HEK293 (cell line): ENCODE measurements around the gene SPOCK1.
"Not testable (repeated sequence)": the region's sequence is repeated elsewhere in the genome, so short reads cannot be mapped to it uniquely, and the experiment has no call there.

Experiments
- CTCF ChIA-PET: fragments of 350-600 bp; formaldehyde crosslinking; extraction: SDS; loops from one replicate; lab custom pipeline; 2021; ENCODE audit warnings: antibody characterized with exemption; lab: Yijun Ruan, JAX
- POLR2A ChIA-PET: fragments of 300-600 bp; formaldehyde crosslinking; extraction: SDS; loops from one replicate; lab custom pipeline; 2020; ENCODE audit warnings: antibody characterized with exemption, inconsistent platforms; lab: Yijun Ruan, JAX
- H3K27ac ChIP-seq: fragments of 200-500 bp; sonication (Bioruptor generic); 2 replicates; pipeline ENCODE4 v1.5.1; 2014; ENCODE audit warnings: low read depth, low read length, control low read depth, inconsistent platforms; ENCODE audit errors: extremely low read depth
- H3K36me3 ChIP-seq, 2 experiments: fragments of 200-500 bp in 1 of 2; sonication (Bioruptor generic) in 1 of 2; 1 replicate in 1 of 2; 2 replicates in 1 of 2; pipeline ENCODE4 v1.5.1; 2014 to 2017; ENCODE audit warnings: inconsistent platforms in 2 of 2, low read length in 2 of 2; ENCODE audit not compliant: control insufficient read depth in 2 of 2, insufficient read depth in 1 of 2
- H3K4me1 ChIP-seq: fragments of 200-500 bp; sonication (Bioruptor generic); 2 replicates; pipeline ENCODE4 v1.5.1; 2014; ENCODE audit warnings: mild to moderate bottlenecking, low read length, inconsistent platforms; ENCODE audit not compliant: control insufficient read depth, insufficient read depth
- H3K4me3 ChIP-seq: 2 replicates; pipeline ENCODE4 v1.5.1; 2011; ENCODE audit warnings: low read depth, mild to moderate bottlenecking, control low read depth, low read length, moderate library complexity
- H3K9me3 ChIP-seq: fragments of 200-500 bp; sonication (Bioruptor generic); 2 replicates; pipeline ENCODE4 v1.5.1; 2014; ENCODE audit warnings: low read depth, low read length, inconsistent platforms; ENCODE audit not compliant: control insufficient read depth, insufficient read depth
- BCL11A ChIP-seq: fragments of 450-650 bp; formaldehyde crosslinking; IDR thresholded peaks from 2 replicates; pipeline ENCODE4 v1.5.1; 2016; ENCODE audit warnings: low read depth, missing biosample characterization, missing genetic modification characterization
- HOXC10 ChIP-seq: sonication (generic); formaldehyde crosslinking; IDR thresholded peaks from 2 replicates; pipeline ENCODE4 v1.8.1; 2023; ENCODE audit warnings: mild to moderate bottlenecking, missing genetic modification reagents
- TSHZ1 ChIP-seq: fragments of 450-650 bp; formaldehyde crosslinking; IDR thresholded peaks from 2 replicates; pipeline ENCODE4 v1.5.1; 2016; ENCODE audit warnings: missing biosample characterization, missing genetic modification characterization, borderline replicate concordance
- ZNF10 ChIP-seq: fragments of 450-650 bp; formaldehyde crosslinking; IDR thresholded peaks from 2 replicates; pipeline ENCODE4 v1.5.1; 2017; ENCODE audit warnings: missing biosample characterization, missing genetic modification characterization
- ZNF146 ChIP-seq: fragments of 450-650 bp; formaldehyde crosslinking; IDR thresholded peaks from 2 replicates; pipeline ENCODE4 v1.5.1; 2016; ENCODE audit warnings: missing biosample characterization, missing genetic modification characterization
- ZNF280D ChIP-seq: fragments of 450-650 bp; formaldehyde crosslinking; IDR thresholded peaks from 2 replicates; pipeline ENCODE4 v1.5.1; 2016; ENCODE audit warnings: missing biosample characterization, missing genetic modification characterization
- ZNF514 ChIP-seq: fragments of 450-650 bp; formaldehyde crosslinking; IDR thresholded peaks from 2 replicates; pipeline ENCODE4 v1.5.1; 2016; ENCODE audit warnings: missing biosample characterization, missing genetic modification characterization
- ZNF560 ChIP-seq: fragments of 450-650 bp; formaldehyde crosslinking; IDR thresholded peaks from 2 replicates; pipeline ENCODE4 v1.5.1; 2017; ENCODE audit warnings: missing biosample characterization, missing genetic modification characterization, borderline replicate concordance
- ZNF580 ChIP-seq: fragments of 450-650 bp; formaldehyde crosslinking; IDR thresholded peaks from 2 replicates; pipeline ENCODE4 v1.5.1; 2016; ENCODE audit warnings: missing biosample characterization, missing genetic modification characterization
- ZNF76 ChIP-seq: fragments of 450-650 bp; formaldehyde crosslinking; IDR thresholded peaks from 2 replicates; pipeline ENCODE4; 2016; ENCODE audit warnings: low read depth, missing biosample characterization, missing genetic modification characterization, borderline replicate concordance
- ZNF768 ChIP-seq: fragments of 450-650 bp; formaldehyde crosslinking; IDR thresholded peaks from 2 replicates; pipeline ENCODE4 v1.5.1; 2018; ENCODE audit warnings: missing biosample characterization, mild to moderate bottlenecking, missing genetic modification characterization
- ZNF837 ChIP-seq: fragments of 450-650 bp; formaldehyde crosslinking; IDR thresholded peaks from 2 replicates; pipeline ENCODE4 v1.5.1; 2016; ENCODE audit warnings: missing biosample characterization, missing genetic modification characterization

SPOCK1 gene

GRCh38 chr5:137262818-137263217 is 236.3 kb downstream of the SPOCK1 start:
- Histone ChIP-seq H3K9me3 (no peaks in the 10 kb centered on the region), H3K36me3 (no peaks in the 10 kb centered on the region), H3K4me1 (no peaks in the 10 kb centered on the region), H3K27ac (no peak overlapping the region), H3K4me3 (no peak overlapping the region)
- ChIA-PET CTCF (no interaction called here), POLR2A (no interaction called here)
- TF ChIP-seq BCL11A (tag by site-specific recombination) = no peak
- peak; percentile 63; the same call in 1 of the 2 replicates for TF ChIP-seq ZNF768
- no peak for TF ChIP-seq ZNF10 (tag by site-specific recombination)

- POLR2A ChIA-PET = no interaction called here
- Histone ChIP-seq H3K9me3 (no peaks in the 10 kb centered on the region), H3K4me1 (no peaks in the 10 kb centered on the region), H3K4me3 (no peak overlapping the region), H3K36me3 (no peaks in the 10 kb centered on the region), H3K27ac (no peak overlapping the region)
- CTCF ChIA-PET = interaction anchor here (0.8 to 1.2 kb wide), 2 partner anchors 10 to 11 kb away, joined by 3 read pairs; no protein-coding TSS in a partner anchor
- TF ChIP-seq HOXC10 (CRISPR knock-in tag) = no peak
- TF ChIP-seq ZNF837 (tag by site-specific recombination) = no peak
- TF ChIP-seq ZNF560 (tag by site-specific recombination) = no peak
These were observed 238.1 kb downstream of the SPOCK1 start for GRCh38 chr5:137260820-137261695.

- H3K9me3 ChIP-seq, POLR2A ChIA-PET, H3K4me3 ChIP-seq, H3K36me3 ChIP-seq, H3K4me1 ChIP-seq, CTCF ChIA-PET, H3K27ac ChIP-seq: not testable (repeated sequence)
- 0 out of 2 replicates have a peak, but pooled peaks have one; percentile 21 for TF ChIP-seq ZNF580 (tag by site-specific recombination)
- TF ChIP-seq ZNF280D (tag by site-specific recombination) = peak; percentile 77; the same call in 1 of the 2 replicates
- TF ChIP-seq ZNF146 (tag by site-specific recombination) = peak; percentile 94
These were observed 240.0 kb downstream of the SPOCK1 start for GRCh38 chr5:137259115-137259514.

GRCh38 chr5:137254119-137255090 is 244.7 kb downstream of the SPOCK1 start:
- TF ChIP-seq ZNF76 (tag by site-specific recombination) (no peak), TSHZ1 (tag by site-specific recombination) (no peak), ZNF514 (tag by site-specific recombination) (no peak)
- ChIA-PET POLR2A (no interaction called here), CTCF (no interaction called here)
- Histone ChIP-seq H3K4me3 (no peak overlapping the region), H3K27ac (no peak overlapping the region), H3K4me1 (no peaks in the 10 kb centered on the region), H3K36me3 (no peaks in the 10 kb centered on the region), H3K9me3 (no peaks in the 10 kb centered on the region)
